Measurements from ENCODE around the gene PRL. TPM values are rescaled to one million over a fixed set of nuclear protein-coding genes. Genes with fewer than 3 reads are reported as not detected.

PRL gene
- total RNA-seq, result 0.23 TPM in 1 of 3 replicates, not detected in the others

- peaks cover 55% of the 10 kb centered on the region for H3K4me1 Mint-ChIP-seq
- DNase-seq (ENCODE audit: low spot score in 2 of 2, unreplicated experiment in 2 of 2), result no peak
- no peak within 1 kb of the TSS for H3K27ac Mint-ChIP-seq
- no peaks in the 10 kb centered on the region for H3K36me3 Mint-ChIP-seq
- TF ChIP-seq, protein P1, sequence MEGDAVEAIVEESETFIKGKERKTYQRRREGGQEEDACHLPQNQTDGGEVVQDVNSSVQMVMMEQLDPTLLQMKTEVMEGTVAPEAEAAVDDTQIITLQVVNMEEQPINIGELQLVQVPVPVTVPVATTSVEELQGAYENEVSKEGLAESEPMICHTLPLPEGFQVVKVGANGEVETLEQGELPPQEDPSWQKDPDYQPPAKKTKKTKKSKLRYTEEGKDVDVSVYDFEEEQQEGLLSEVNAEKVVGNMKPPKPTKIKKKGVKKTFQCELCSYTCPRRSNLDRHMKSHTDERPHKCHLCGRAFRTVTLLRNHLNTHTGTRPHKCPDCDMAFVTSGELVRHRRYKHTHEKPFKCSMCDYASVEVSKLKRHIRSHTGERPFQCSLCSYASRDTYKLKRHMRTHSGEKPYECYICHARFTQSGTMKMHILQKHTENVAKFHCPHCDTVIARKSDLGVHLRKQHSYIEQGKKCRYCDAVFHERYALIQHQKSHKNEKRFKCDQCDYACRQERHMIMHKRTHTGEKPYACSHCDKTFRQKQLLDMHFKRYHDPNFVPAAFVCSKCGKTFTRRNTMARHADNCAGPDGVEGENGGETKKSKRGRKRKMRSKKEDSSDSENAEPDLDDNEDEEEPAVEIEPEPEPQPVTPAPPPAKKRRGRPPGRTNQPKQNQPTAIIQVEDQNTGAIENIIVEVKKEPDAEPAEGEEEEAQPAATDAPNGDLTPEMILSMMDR (IDR thresholded peaks at IDR 0.05; ENCODE audit: unreplicated experiment), result no peak
- no peaks in the 10 kb centered on the region for H3K27me3 Mint-ChIP-seq (ENCODE audit: low read depth)
- no peak within 1 kb of the TSS for H3K4me3 Mint-ChIP-seq
- H3K9me3 Mint-ChIP-seq, result no peaks in the 10 kb centered on the region
Observed at GRCh38 chr6:22296936-22297335, at the start of gene PRL. PRL (minus strand) TSS chr6:22297036; CDS start chr6:22296982, 54 bp downstream.

- Mint-ChIP-seq H3K4me1 (peaks cover 6% of the 10 kb centered on the region), H3K9me3 (peaks cover 27% of the 10 kb centered on the region), H3K27me3 (ENCODE audit: low read depth) (no peaks in the 10 kb centered on the region), H3K27ac (no peak overlapping the region), H3K4me3 (no peak overlapping the region), H3K36me3 (peaks cover 6% of the 10 kb centered on the region)
- DNase-seq (ENCODE audit: low spot score in 2 of 2, unreplicated experiment in 2 of 2), result no peak
- TF ChIP-seq, protein P1 (IDR thresholded peaks at IDR 0.05; ENCODE audit: unreplicated experiment), result no peak
Observed at GRCh38 chr6:22343864-22344263, 47.0 kb upstream of the PRL start.

DNA sequence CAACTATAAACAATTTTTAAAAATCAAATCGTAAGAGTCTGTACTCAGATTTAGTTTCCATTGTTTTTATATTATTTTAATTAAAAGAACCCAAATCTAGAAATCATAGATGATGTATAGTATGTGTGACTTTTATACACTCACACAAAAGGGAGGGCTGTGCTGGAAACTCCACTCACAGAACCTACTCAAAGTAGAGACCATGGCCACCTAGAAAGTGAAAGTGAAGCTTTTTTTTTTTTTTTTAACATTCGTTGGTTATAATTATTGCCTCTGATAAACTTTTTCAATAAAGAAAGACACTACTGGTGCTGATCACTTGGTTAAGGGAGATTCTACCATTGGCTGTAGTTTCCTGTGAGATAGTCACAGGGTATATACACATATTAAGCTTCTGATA is 37.9 kb upstream of the PRL start:
- no peak overlapping the region for H3K4me3 Mint-ChIP-seq
- no peak for DNase-seq (ENCODE audit: low spot score in 2 of 2, unreplicated experiment in 2 of 2)
- H3K9me3 Mint-ChIP-seq, result peaks cover 3% of the 10 kb centered on the region
- no peaks in the 10 kb centered on the region for H3K36me3 Mint-ChIP-seq
- peaks cover 26% of the 10 kb centered on the region for H3K4me1 Mint-ChIP-seq
- no peak overlapping the region for H3K27ac Mint-ChIP-seq
- H3K27me3 Mint-ChIP-seq (ENCODE audit: low read depth), result no peaks in the 10 kb centered on the region
- TF ChIP-seq, protein P1 (IDR thresholded peaks at IDR 0.05; ENCODE audit: unreplicated experiment), result no peak

DNA sequence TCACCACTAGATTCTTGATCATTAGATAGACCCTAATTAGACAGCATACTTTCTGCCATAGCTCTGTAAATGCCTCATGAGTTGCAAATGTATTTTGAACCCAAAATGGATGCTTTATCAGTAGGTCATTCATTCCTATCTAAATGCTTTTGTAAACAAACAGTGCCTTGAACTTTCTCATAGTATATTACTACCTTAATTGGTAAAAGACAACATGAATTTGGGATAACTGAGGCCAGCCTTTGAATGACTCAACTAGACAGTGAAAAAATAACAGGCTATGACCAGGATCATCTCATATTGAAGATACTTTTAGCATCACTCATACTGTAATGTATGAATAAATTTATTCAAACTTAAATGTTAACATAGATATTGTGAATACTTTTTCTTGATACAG is 37.0 kb upstream of the PRL start:
- no peak for DNase-seq (ENCODE audit: low spot score in 2 of 2, unreplicated experiment in 2 of 2)
- H3K36me3 Mint-ChIP-seq, result no peaks in the 10 kb centered on the region
- H3K27ac Mint-ChIP-seq, result no peak overlapping the region
- H3K4me1 Mint-ChIP-seq, result peaks cover 32% of the 10 kb centered on the region
- H3K27me3 Mint-ChIP-seq (ENCODE audit: low read depth), result no peaks in the 10 kb centered on the region
- no peak overlapping the region for H3K4me3 Mint-ChIP-seq
- TF ChIP-seq, protein P1 (IDR thresholded peaks at IDR 0.05; ENCODE audit: unreplicated experiment), result no peak
- H3K9me3 Mint-ChIP-seq, result no peaks in the 10 kb centered on the region

DNA sequence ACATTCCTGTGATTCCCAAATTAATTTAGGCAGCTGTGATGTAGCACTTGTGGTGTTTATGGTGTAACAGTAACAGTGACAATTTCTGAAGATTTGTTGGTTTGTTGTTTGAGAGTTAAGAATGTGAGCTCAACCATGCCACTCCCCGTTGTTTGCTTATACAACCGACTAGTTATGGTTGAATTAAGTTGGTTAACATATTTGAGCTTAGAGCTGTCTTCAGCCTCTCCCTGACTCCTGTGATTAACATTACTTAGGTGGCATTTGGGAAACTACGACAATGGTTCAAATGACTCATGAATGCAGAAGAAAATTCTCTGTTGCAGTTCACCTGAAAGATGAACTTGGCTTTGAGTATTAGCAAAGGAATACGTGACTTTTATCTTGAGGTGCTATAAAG is 35.9 kb upstream of the PRL start:
- no peak overlapping the region for H3K4me3 Mint-ChIP-seq
- no peak for DNase-seq (ENCODE audit: low spot score in 2 of 2, unreplicated experiment in 2 of 2)
- no peak overlapping the region for H3K27ac Mint-ChIP-seq
- peaks cover 33% of the 10 kb centered on the region for H3K4me1 Mint-ChIP-seq
- H3K9me3 Mint-ChIP-seq, result no peaks in the 10 kb centered on the region
- H3K36me3 Mint-ChIP-seq, result no peaks in the 10 kb centered on the region
- TF ChIP-seq, protein P1 (IDR thresholded peaks at IDR 0.05; ENCODE audit: unreplicated experiment), result no peak
- H3K27me3 Mint-ChIP-seq (ENCODE audit: low read depth), result no peaks in the 10 kb centered on the region

DNA sequence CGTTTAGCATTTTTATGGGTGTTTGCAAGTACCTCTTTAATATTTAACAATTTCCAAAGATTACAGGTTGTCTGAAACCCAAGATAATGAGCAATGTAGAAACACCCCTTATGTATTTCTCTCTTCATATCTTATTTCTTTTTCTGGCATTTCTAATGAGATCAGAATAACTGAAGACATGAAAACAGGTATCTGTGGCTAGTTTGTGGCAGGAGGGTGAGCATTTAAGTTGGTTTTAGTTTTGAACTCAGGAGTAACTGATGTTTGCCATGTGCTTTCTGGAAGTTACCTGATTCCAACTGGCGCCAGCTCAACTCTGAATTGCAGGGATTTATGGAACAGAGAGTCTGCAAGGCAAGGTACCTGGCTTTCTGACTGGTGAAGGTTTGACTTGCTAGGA is 35.4 kb upstream of the PRL start:
- H3K36me3 Mint-ChIP-seq, result no peaks in the 10 kb centered on the region
- no peak overlapping the region for H3K4me3 Mint-ChIP-seq
- H3K4me1 Mint-ChIP-seq, result peaks cover 32% of the 10 kb centered on the region
- TF ChIP-seq, protein P1 (IDR thresholded peaks at IDR 0.05; ENCODE audit: unreplicated experiment), result no peak
- H3K27me3 Mint-ChIP-seq (ENCODE audit: low read depth), result no peaks in the 10 kb centered on the region
- no peak overlapping the region for H3K27ac Mint-ChIP-seq
- H3K9me3 Mint-ChIP-seq, result no peaks in the 10 kb centered on the region
- DNase-seq (ENCODE audit: low spot score in 2 of 2, unreplicated experiment in 2 of 2), result no peak

Measured in mesothelial cell of epicardium (in vitro differentiated cells).